Hepatocyte (in vitro differentiated cells): ENCODE results near the gene SH2B3. TPM values are rescaled to one million over a fixed set of nuclear protein-coding genes. Genes with fewer than 3 reads are reported as not detected.

Experiments used
- DNase-seq: peaks from one replicate; pipeline ENCODE4 v3.0.0-alpha.2; 2016; ENCODE audit warnings: low spot score
- H2AFZ ChIP-seq: fragments of 200-600 bp; sonication (generic); 2 replicates; pipeline ENCODE4 v1.6.0; 2016; ENCODE audit warnings: antibody characterized with exemption, mild to moderate bottlenecking
- H3K27ac ChIP-seq: fragments of 200-600 bp; sonication (generic); 2 replicates; pipeline ENCODE4 v1.5.1; 2016; ENCODE audit warnings: mild to moderate bottlenecking
- H3K27me3 ChIP-seq: fragments of 200-600 bp; sonication (generic); 2 replicates; pipeline ENCODE4 v1.6.1; 2016
- H3K36me3 ChIP-seq: fragments of 200-600 bp; sonication (generic); replicated peaks from 2 replicates; pipeline ENCODE4 v1.5.1; 2016; ENCODE audit warnings: low read depth; ENCODE audit not compliant: insufficient read depth
- H3K4me1 ChIP-seq: fragments of 200-600 bp; sonication (generic); 2 replicates; pipeline ENCODE4 v1.5.1; 2016; ENCODE audit warnings: mild to moderate bottlenecking, moderate library complexity; ENCODE audit not compliant: insufficient read depth
- H3K4me2 ChIP-seq: fragments of 200-600 bp; sonication (generic); 2 replicates; pipeline ENCODE4 v1.6.0; 2016
- H3K4me3 ChIP-seq: fragments of 200-600 bp; sonication (generic); 2 replicates; pipeline ENCODE4 v1.5.1; 2016; ENCODE audit warnings: mild to moderate bottlenecking
- H3K79me2 ChIP-seq: fragments of 200-600 bp; sonication (generic); 2 replicates; pipeline ENCODE4 v1.6.0; 2017; ENCODE audit warnings: mild to moderate bottlenecking
- H3K9me2 ChIP-seq: fragments of 200-600 bp; sonication (generic); replicated peaks from 2 replicates; pipeline ENCODE4 v1.6.0; 2017; ENCODE audit warnings: mild to moderate bottlenecking; ENCODE audit not compliant: insufficient read depth
- H3K9me3 ChIP-seq: fragments of 200-600 bp; sonication (generic); 2 replicates; pipeline ENCODE4 v1.5.1; 2016; ENCODE audit warnings: low read depth, mild to moderate bottlenecking
- H4K20me1 ChIP-seq: fragments of 200-600 bp; sonication (generic); 2 replicates; pipeline ENCODE4 v1.6.0; 2016; ENCODE audit warnings: mild to moderate bottlenecking; ENCODE audit not compliant: insufficient read depth, poor library complexity, severe bottlenecking
- EZH2 ChIP-seq: fragments of 200-600 bp; sonication (generic); IDR thresholded peaks from 2 replicates; pipeline ENCODE4 v1.6.1; 2016; ENCODE audit warnings: antibody characterized with exemption, mild to moderate bottlenecking, borderline replicate concordance
- EZH2phosphoT487 ChIP-seq: fragments of 200-600 bp; sonication (generic); IDR thresholded peaks from one replicate; pipeline ENCODE4 v1.6.1; 2018; ENCODE audit warnings: antibody characterized with exemption, mild to moderate bottlenecking, low read depth, moderate library complexity; ENCODE audit not compliant: unreplicated experiment, severe bottlenecking
- WGBS: methylation state at CpG from one replicate; pipeline ENCODE4 v1.1.6; 2016; ENCODE audit warnings: low lambda C conversion rate; ENCODE audit errors: missing lambda C conversion rate; 5-methylcytosine and 5-hydroxymethylcytosine counted together
- polyA plus RNA-seq: library from polyadenylated mRNA; unstranded; fragments of >200 nt; fragmentation: Nextera tagmentation; extraction: Ambion mirVana; gene quantifications from 2 replicates; pipeline ENCODE4 v1.2.1, GENCODE V29; 2016
- total RNA-seq: library from RNA; depleted of rRNA; stranded (reverse); fragments of >200 nt; gene quantifications from 2 replicates; pipeline ENCODE4 v1.2.3, GENCODE V29; 2014
- TF ChIP-seq, protein P1 (sequence below): fragments of 200-600 bp; sonication (generic); IDR thresholded peaks from 2 replicates; pipeline ENCODE4 v1.5.1; 2016; ENCODE audit warnings: antibody characterized with exemption, mild to moderate bottlenecking; ENCODE audit not compliant: poor library complexity

The SH2B3 gene
- total and polyA plus RNA-seq, 2 experiments from 2014 or later, result 5.3 to 5.5 TPM

DNA sequence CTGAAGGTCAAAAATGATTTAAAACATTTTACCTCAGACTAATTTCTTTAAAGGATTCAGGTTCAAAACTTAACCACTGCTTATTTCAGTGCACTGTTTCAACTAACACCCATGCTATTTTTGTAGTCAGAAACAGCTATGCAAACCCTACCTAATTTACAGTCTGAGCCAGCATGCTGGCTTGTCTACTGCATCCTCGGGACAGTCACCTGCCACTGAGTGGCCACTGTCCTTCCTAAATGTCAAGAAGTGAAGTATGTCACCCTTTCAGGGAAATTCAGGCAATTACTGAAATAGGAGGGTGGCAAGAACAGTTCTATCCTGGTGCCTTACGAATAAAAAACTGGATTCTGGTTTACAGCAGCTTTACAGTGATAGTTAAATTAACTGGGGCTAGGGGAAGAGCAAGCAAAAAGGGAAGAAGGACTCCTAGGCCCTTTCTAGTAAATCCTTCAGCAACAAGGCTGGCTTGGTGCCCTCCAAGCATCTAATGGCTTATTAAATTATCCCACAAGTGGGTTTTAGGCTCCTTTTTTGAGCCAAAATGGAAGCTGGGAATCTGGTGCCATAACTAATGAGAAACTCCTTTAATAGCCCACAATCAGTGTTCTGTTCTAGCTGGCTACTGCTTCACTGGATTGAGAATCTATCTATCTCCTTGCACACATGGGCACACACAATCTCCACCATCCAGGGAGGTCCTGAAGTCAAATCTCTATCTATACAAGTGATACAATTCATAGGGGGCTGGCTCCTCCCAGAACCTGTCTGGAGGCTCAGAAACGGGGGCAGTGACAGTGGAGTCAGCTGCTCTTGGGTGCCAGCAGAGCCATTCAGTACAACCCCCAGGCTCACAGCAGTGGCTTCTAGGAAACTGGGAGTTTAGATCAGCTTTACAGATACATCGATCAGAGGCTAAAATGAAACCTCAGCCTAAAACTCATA is 43.4 kb downstream of the SH2B3 start:
- no peak for DNase-seq
- Histone ChIP-seq H3K9me2 (no peaks in the 10 kb centered on the region), H3K4me2 (no peak overlapping the region), H3K27ac (no peak overlapping the region), H4K20me1 (no peaks in the 10 kb centered on the region), H3K4me1 (no peaks in the 10 kb centered on the region), H3K4me3 (no peak overlapping the region), H3K79me2 (peaks cover 3% of the 10 kb centered on the region), H2AFZ (no peak overlapping the region), H3K9me3 (no peaks in the 10 kb centered on the region), H3K36me3 (no peaks in the 10 kb centered on the region), H3K27me3 (no peaks in the 10 kb centered on the region)
- no peak for TF ChIP-seq EZH2
- no peak for TF ChIP-seq EZH2phosphoT487
- TF ChIP-seq, protein P1, sequence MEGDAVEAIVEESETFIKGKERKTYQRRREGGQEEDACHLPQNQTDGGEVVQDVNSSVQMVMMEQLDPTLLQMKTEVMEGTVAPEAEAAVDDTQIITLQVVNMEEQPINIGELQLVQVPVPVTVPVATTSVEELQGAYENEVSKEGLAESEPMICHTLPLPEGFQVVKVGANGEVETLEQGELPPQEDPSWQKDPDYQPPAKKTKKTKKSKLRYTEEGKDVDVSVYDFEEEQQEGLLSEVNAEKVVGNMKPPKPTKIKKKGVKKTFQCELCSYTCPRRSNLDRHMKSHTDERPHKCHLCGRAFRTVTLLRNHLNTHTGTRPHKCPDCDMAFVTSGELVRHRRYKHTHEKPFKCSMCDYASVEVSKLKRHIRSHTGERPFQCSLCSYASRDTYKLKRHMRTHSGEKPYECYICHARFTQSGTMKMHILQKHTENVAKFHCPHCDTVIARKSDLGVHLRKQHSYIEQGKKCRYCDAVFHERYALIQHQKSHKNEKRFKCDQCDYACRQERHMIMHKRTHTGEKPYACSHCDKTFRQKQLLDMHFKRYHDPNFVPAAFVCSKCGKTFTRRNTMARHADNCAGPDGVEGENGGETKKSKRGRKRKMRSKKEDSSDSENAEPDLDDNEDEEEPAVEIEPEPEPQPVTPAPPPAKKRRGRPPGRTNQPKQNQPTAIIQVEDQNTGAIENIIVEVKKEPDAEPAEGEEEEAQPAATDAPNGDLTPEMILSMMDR, result no peak
- WGBS, result 91% methylated on average over 4 of the region's 4 CpGs

DNA sequence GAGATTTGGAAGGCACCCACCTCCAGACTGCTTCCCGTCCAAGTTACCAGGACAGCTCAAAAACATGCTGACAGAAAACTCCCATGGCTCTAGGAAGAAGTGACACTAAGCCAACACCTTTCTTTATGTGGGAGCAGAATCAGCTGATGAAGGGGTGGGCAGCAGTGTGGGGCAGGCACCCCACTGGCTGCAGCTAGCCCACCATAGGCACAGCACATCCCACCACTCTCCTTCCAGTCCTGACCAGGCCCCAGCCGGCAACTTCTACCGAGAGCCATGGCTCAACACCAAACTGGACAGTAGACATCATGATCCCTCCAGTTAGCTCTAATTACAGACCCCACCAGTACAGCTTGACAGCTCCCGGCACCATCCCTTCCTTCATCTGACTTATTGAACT is 45.0 kb downstream of the SH2B3 start:
- Histone ChIP-seq H2AFZ (no peak overlapping the region), H3K4me3 (no peak overlapping the region), H3K27ac (no peak overlapping the region), H3K9me2 (no peaks in the 10 kb centered on the region), H3K4me1 (no peaks in the 10 kb centered on the region), H3K4me2 (no peak overlapping the region), H4K20me1 (no peaks in the 10 kb centered on the region), H3K36me3 (no peaks in the 10 kb centered on the region), H3K27me3 (no peaks in the 10 kb centered on the region), H3K9me3 (no peaks in the 10 kb centered on the region), H3K79me2 (peaks cover 3% of the 10 kb centered on the region)
- no peak for DNase-seq
- 91% methylated on average over 4 of the region's 4 CpGs for WGBS
- TF ChIP-seq, protein P1, result no peak
- TF ChIP-seq EZH2, result no peak
- TF ChIP-seq EZH2phosphoT487, result no peak

DNA sequence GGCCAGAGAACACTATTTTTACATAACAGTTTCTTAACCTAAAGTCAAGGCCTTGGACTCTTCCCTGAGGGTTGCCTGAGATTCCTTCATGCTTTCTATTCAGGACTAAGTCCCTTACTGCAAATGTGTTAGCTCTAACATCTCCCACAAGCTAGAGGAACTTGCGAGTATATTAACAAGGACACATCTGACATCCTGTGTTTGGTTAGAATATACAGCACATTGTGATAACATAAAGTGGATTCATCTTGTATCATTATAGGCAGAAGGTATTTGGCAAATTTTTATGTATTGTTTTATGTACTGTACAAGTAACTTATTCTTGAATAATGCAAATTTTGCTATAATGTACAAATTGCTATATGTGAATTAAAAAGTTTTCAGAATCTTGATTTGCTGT is 45.5 kb downstream of the SH2B3 start:
- no peak overlapping the region for H3K27ac ChIP-seq
- no peaks in the 10 kb centered on the region for H3K4me1 ChIP-seq
- TF ChIP-seq, protein P1, result no peak
- no peak for TF ChIP-seq EZH2
- no peak for TF ChIP-seq EZH2phosphoT487
- H3K79me2 ChIP-seq, result peaks cover 3% of the 10 kb centered on the region
- H4K20me1 ChIP-seq, result no peaks in the 10 kb centered on the region
- no peaks in the 10 kb centered on the region for H3K9me3 ChIP-seq
- no peaks in the 10 kb centered on the region for H3K36me3 ChIP-seq
- DNase-seq, result no peak
- H2AFZ ChIP-seq, result no peak overlapping the region
- no peak overlapping the region for H3K4me2 ChIP-seq
- 91% methylated on average over 1 of the region's 1 CpG for WGBS
- no peak overlapping the region for H3K4me3 ChIP-seq
- H3K27me3 ChIP-seq, result no peaks in the 10 kb centered on the region
- H3K9me2 ChIP-seq, result no peaks in the 10 kb centered on the region
